Subcutaneous abdominal adipose tissue (tissue), 5 donors: ENCODE measurements around the gene CCNK.

Source experiments
- H3K27ac ChIP-seq: one replicate; pipeline ENCODE4 v1.7.0; 2013; ENCODE audit warnings: low read depth, mild to moderate bottlenecking, inconsistent platforms, low read length, moderate library complexity
- H3K27me3 ChIP-seq, 5 donors: one replicate each; pipeline ENCODE4 v1.7.0; 2013; ENCODE audit warnings: low read length in 5 of 5, inconsistent platforms in 1 of 5; ENCODE audit not compliant: control insufficient read depth in 5 of 5, insufficient read depth in 4 of 5
- H3K36me3 ChIP-seq, 5 donors: one replicate each; pipeline ENCODE4 v1.7.0; 2013; ENCODE audit warnings: low read length in 5 of 5; ENCODE audit not compliant: control insufficient read depth in 5 of 5, insufficient read depth in 5 of 5
- H3K4me1 ChIP-seq, 5 donors: one replicate each; pipeline ENCODE4 v1.7.0; 2013; ENCODE audit warnings: low read length in 5 of 5, mild to moderate bottlenecking in 3 of 5, moderate library complexity in 1 of 5; ENCODE audit not compliant: control insufficient read depth in 5 of 5, insufficient read depth in 5 of 5
- H3K4me3 ChIP-seq, 5 donors: one replicate each; pipeline ENCODE4 v1.7.0; 2013; ENCODE audit warnings: low read length in 5 of 5, low read depth in 1 of 5
- H3K9ac ChIP-seq, 5 donors: one replicate each; pipeline ENCODE4 v1.7.0; 2013; ENCODE audit warnings: low read length in 5 of 5, mild to moderate bottlenecking in 4 of 5, moderate library complexity in 3 of 5
- H3K9me3 ChIP-seq, 5 donors: one replicate each; pipeline ENCODE4 v1.7.0; 2013; ENCODE audit warnings: low read length in 5 of 5; ENCODE audit not compliant: control insufficient read depth in 5 of 5
- donor health status: healthy.
- donor health status: healthy.
- donor health status: healthy.
- donor health status: healthy.
- donor health status: healthy.

The CCNK gene

GRCh38 chr14:99445931-99446330, 35.3 kb upstream of the CCNK start:
- Histone ChIP-seq H3K27ac (no peak overlapping the region), H3K9ac (no peak overlapping the region), H3K4me1 (peaks cover 0 to 8% (median 6%) of the 10 kb centered on the region in 5 donors), H3K36me3 (peaks cover 24 to 88% (median 63%) of the 10 kb centered on the region in 5 donors), H3K4me3 (no peak overlapping the region), H3K9me3 (no peaks in the 10 kb centered on the region), H3K27me3 (no peaks in the 10 kb centered on the region)

- Histone ChIP-seq H3K27me3 (no peaks in the 10 kb centered on the region), H3K4me1 (peaks cover 0 to 8% (median 6%) of the 10 kb centered on the region in 5 donors), H3K9ac (peak overlapping the region in 2 of 5 donors; percentile 8 to 23), H3K9me3 (no peaks in the 10 kb centered on the region), H3K27ac (no peak overlapping the region), H3K4me3 (no peak overlapping the region), H3K36me3 (peaks cover 21 to 83% (median 52%) of the 10 kb centered on the region in 5 donors)
Measured at GRCh38 chr14:99447739-99448138, 33.5 kb upstream of the CCNK start.

GRCh38 chr14:99450266-99450665, 30.9 kb upstream of the CCNK start:
- Histone ChIP-seq H3K9ac (no peak overlapping the region), H3K36me3 (peaks cover 21 to 86% (median 56%) of the 10 kb centered on the region in 5 donors), H3K27me3 (no peaks in the 10 kb centered on the region), H3K4me1 (peaks cover 0 to 8% (median 6%) of the 10 kb centered on the region in 5 donors), H3K9me3 (no peaks in the 10 kb centered on the region), H3K27ac (no peak overlapping the region), H3K4me3 (no peak overlapping the region)

GRCh38 chr14:99451234-99451633, 30.0 kb upstream of the CCNK start:
- H3K9me3 ChIP-seq: no peaks in the 10 kb centered on the region
- no peak overlapping the region for H3K9ac ChIP-seq
- H3K27ac ChIP-seq: no peak overlapping the region
- H3K4me3 ChIP-seq: no peak overlapping the region
- peaks cover 0 to 6% (median 2%) of the 10 kb centered on the region in 5 donors for H3K4me1 ChIP-seq
- peaks cover 23 to 90% (median 63%) of the 10 kb centered on the region in 5 donors for H3K36me3 ChIP-seq
- no peaks in the 10 kb centered on the region for H3K27me3 ChIP-seq

GRCh38 chr14:99452968-99453367, 28.2 kb upstream of the CCNK start:
- H3K27me3 ChIP-seq: no peaks in the 10 kb centered on the region
- H3K27ac ChIP-seq: no peak overlapping the region
- no peak overlapping the region for H3K9ac ChIP-seq
- H3K4me3 ChIP-seq: no peak overlapping the region
- peaks cover 35 to 89% (median 67%) of the 10 kb centered on the region in 5 donors for H3K36me3 ChIP-seq
- H3K9me3 ChIP-seq: no peaks in the 10 kb centered on the region
- H3K4me1 ChIP-seq: no peaks in the 10 kb centered on the region

- peaks cover 29 to 82% (median 58%) of the 10 kb centered on the region in 5 donors for H3K36me3 ChIP-seq
- no peak overlapping the region for H3K9ac ChIP-seq
- H3K9me3 ChIP-seq: no peaks in the 10 kb centered on the region
- no peaks in the 10 kb centered on the region for H3K4me1 ChIP-seq
- no peak overlapping the region for H3K27ac ChIP-seq
- H3K27me3 ChIP-seq: no peaks in the 10 kb centered on the region
- H3K4me3 ChIP-seq: no peak overlapping the region
Measured at GRCh38 chr14:99454246-99454645, 27.0 kb upstream of the CCNK start.

- Histone ChIP-seq H3K27me3 (no peaks in the 10 kb centered on the region), H3K4me3 (no peak overlapping the region), H3K9ac (no peak overlapping the region), H3K9me3 (no peaks in the 10 kb centered on the region), H3K27ac (no peak overlapping the region), H3K4me1 (no peaks in the 10 kb centered on the region), H3K36me3 (peaks cover 30 to 81% (median 71%) of the 10 kb centered on the region in 5 donors)
Measured at GRCh38 chr14:99459481-99460100, 21.6 kb upstream of the CCNK start.

GRCh38 chr14:99460793-99461192, 20.4 kb upstream of the CCNK start:
- Histone ChIP-seq H3K9me3 (no peaks in the 10 kb centered on the region), H3K4me1 (no peaks in the 10 kb centered on the region), H3K36me3 (peaks cover 30 to 78% (median 72%) of the 10 kb centered on the region in 5 donors), H3K27ac (no peak overlapping the region), H3K9ac (no peak overlapping the region), H3K27me3 (no peaks in the 10 kb centered on the region), H3K4me3 (no peak overlapping the region)

GRCh38 chr14:99461411-99462085, 19.7 kb upstream of the CCNK start:
- H3K36me3 ChIP-seq: peaks cover 25 to 73% (median 68%) of the 10 kb centered on the region in 5 donors

GRCh38 chr14:99462210-99462609, 19.0 kb upstream of the CCNK start:
- H3K4me3 ChIP-seq: no peak overlapping the region
- no peak overlapping the region for H3K27ac ChIP-seq
- H3K27me3 ChIP-seq: no peaks in the 10 kb centered on the region
- peaks cover 19 to 67% (median 61%) of the 10 kb centered on the region in 5 donors for H3K36me3 ChIP-seq
- no peak overlapping the region for H3K9ac ChIP-seq
- peaks cover 0 to 3% (median 0%) of the 10 kb centered on the region in 5 donors for H3K4me1 ChIP-seq
- no peaks in the 10 kb centered on the region for H3K9me3 ChIP-seq

More at GRCh38 chr14:99461411-99462085, 19.7 kb upstream of the CCNK start:
- Histone ChIP-seq H3K27me3 (no peaks in the 10 kb centered on the region), H3K27ac (no peak overlapping the region), H3K9ac (no peak overlapping the region), H3K4me3 (no peak overlapping the region), H3K4me1 (peaks cover 0 to 3% (median 0%) of the 10 kb centered on the region in 5 donors), H3K9me3 (no peaks in the 10 kb centered on the region)
